Parathyroid adenoma (tissue), 2 donors: ENCODE results near the gene PTX4.
"Not testable (repeated sequence)": the region's sequence is repeated elsewhere in the genome, so short reads cannot be mapped to it uniquely, and the experiment has no call there.

Experiments used
- H2AFZ ChIP-seq: fragments of 300-600 bp; sonication (generic); one replicate; pipeline ENCODE4 v1.7.0; 2017; ENCODE audit warnings: antibody characterized with exemption, mild to moderate bottlenecking
- H3K27ac ChIP-seq: fragments of 300-600 bp; sonication (generic); one replicate; pipeline ENCODE4 v1.7.0; 2017
- H3K27me3 ChIP-seq: fragments of 300-600 bp; sonication (generic); one replicate; pipeline ENCODE4 v1.7.0; 2017; ENCODE audit warnings: low read length; ENCODE audit not compliant: control insufficient read depth, insufficient read depth
- H3K36me3 ChIP-seq: fragments of 300-600 bp; sonication (generic); one replicate; pipeline ENCODE4 v1.7.0; 2017; ENCODE audit warnings: low read length; ENCODE audit not compliant: control insufficient read depth, insufficient read depth
- H3K4me1 ChIP-seq: fragments of 300-600 bp; sonication (generic); one replicate; pipeline ENCODE4 v1.7.0; 2017; ENCODE audit warnings: control low read depth
- H3K4me2 ChIP-seq: fragments of 300-600 bp; sonication (generic); one replicate; pipeline ENCODE4 v1.7.0; 2017; ENCODE audit warnings: low read length
- H3K4me3 ChIP-seq: fragments of 300-600 bp; sonication (generic); one replicate; pipeline ENCODE4 v1.7.0; 2017; ENCODE audit warnings: low read depth, low read length
- H3K79me2 ChIP-seq: fragments of 300-600 bp; sonication (generic); one replicate; pipeline ENCODE4 v1.7.0; 2017; ENCODE audit warnings: control low read depth
- H3K9ac ChIP-seq: fragments of 300-600 bp; sonication (generic); one replicate; pipeline ENCODE4 v1.7.0; 2017; ENCODE audit warnings: mild to moderate bottlenecking
- H3K9me3 ChIP-seq: fragments of 300-600 bp; sonication (generic); one replicate; pipeline ENCODE4 v1.7.0; 2017; ENCODE audit warnings: low read length; ENCODE audit not compliant: control insufficient read depth
- TF ChIP-seq, protein P1 (sequence below): fragments of 300-600 bp; sonication (generic); IDR thresholded peaks from one replicate; pipeline ENCODE4 v1.7.0; 2017; ENCODE audit warnings: antibody characterized with exemption, mild to moderate bottlenecking
- donor health status: primary hyperparathyroidism.

Gene PTX4

DNA sequence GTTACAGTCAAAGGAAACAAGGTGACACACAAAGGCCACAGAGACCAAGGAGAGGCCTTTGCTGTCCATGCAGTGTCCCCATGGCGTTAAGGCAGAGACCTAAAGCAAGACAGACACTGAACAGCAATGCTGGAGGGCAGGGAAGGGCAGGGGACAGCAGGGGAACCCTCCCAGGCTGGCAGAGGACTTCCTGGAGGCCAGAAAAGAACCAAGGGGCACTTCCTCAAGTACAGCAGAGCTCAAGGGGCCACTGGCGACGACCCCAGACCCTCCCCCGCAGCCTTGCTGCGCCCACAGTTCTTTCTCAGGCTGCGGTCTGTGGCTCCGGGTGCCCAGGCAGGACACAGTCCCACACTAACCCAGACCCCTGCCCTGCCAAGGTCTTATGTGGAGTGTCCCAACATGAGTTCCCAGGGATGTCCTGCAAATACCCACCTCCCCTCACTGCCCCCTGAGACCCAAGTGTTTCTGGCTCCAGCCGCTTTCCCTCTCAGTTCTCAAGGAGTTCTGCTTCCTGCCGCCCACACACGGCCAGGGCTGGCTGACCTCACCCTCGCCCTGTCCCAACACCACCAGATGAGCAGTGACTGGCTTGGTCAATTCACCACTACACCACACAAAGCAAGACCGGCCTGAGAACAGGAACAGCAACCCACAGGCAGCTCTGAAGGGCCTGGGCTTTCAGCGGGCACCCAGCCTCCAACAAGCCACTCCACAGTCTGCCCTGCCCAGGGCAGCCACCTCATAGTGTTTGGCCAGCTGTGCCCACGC, 18.1 kb downstream of the PTX4 start:
- Histone ChIP-seq H3K4me3 (no peak overlapping the region), H3K27me3 (no peaks in the 10 kb centered on the region), H2AFZ (no peak overlapping the region), H3K4me1 (peaks cover 4% of the 10 kb centered on the region), H3K36me3 (no peaks in the 10 kb centered on the region), H3K4me2 (no peak overlapping the region), H3K79me2 (peaks cover 45% of the 10 kb centered on the region), H3K9ac (no peak overlapping the region), H3K27ac (no peak overlapping the region), H3K9me3 (no peaks in the 10 kb centered on the region)
- TF ChIP-seq, protein P1, sequence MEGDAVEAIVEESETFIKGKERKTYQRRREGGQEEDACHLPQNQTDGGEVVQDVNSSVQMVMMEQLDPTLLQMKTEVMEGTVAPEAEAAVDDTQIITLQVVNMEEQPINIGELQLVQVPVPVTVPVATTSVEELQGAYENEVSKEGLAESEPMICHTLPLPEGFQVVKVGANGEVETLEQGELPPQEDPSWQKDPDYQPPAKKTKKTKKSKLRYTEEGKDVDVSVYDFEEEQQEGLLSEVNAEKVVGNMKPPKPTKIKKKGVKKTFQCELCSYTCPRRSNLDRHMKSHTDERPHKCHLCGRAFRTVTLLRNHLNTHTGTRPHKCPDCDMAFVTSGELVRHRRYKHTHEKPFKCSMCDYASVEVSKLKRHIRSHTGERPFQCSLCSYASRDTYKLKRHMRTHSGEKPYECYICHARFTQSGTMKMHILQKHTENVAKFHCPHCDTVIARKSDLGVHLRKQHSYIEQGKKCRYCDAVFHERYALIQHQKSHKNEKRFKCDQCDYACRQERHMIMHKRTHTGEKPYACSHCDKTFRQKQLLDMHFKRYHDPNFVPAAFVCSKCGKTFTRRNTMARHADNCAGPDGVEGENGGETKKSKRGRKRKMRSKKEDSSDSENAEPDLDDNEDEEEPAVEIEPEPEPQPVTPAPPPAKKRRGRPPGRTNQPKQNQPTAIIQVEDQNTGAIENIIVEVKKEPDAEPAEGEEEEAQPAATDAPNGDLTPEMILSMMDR, result no peak

DNA sequence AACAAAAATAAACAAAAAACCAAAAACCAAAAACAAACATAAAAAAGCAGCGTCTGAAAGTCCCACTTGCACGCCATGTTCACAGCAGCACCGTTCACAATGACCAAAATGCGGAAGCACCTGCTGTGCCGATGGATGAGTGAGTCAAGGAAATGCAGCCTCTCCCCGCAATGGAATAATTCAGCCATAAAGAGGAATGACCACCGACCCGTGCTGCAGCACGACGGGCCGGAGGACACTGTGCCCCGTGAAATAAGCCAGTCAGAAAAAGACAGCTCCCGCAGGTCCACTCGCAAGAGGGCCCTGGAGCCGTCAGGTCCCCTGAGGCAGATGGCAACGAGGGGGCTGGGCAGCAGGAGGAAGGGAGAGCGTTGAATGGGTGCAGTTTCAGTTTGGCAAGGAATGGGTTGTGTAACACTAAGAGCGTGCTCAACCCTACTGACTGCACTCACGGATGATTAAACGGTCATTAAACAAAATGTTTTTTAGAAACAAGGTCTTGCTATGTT, 19.0 kb downstream of the PTX4 start:
- no peak overlapping the region for H3K4me2 ChIP-seq
- TF ChIP-seq, protein P1, result no peak
- H3K9ac ChIP-seq, result no peak overlapping the region
- H3K4me3 ChIP-seq, result no peak overlapping the region
- no peaks in the 10 kb centered on the region for H3K9me3 ChIP-seq
- H3K27me3 ChIP-seq, result no peaks in the 10 kb centered on the region
- H3K27ac ChIP-seq, result no peak overlapping the region
- peaks cover 44% of the 10 kb centered on the region for H3K79me2 ChIP-seq
- peaks cover 4% of the 10 kb centered on the region for H3K4me1 ChIP-seq
- H2AFZ ChIP-seq, result no peak overlapping the region
- H3K36me3 ChIP-seq, result no peaks in the 10 kb centered on the region

DNA sequence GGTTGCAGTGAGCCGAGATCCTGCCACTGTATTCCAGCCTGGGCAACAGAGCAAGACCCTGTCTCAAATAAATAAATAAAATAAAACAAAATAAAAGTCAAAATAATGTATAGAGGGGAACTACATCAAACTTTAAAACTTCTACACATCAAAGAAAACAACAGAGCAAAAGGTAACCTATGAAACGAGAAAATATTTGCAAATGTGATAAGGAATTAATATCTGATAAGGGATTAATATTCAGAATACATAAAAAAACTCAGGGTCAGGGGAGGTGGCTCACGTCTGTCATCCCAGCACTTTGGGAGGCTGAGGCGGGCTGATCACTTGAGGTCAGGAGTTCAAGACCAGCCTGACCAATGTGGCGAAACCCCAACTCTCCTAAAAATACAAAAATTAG, 19.6 kb downstream of the PTX4 start:
- H3K36me3 ChIP-seq, H3K4me3 ChIP-seq, H2AFZ ChIP-seq, H3K9ac ChIP-seq, H3K4me1 ChIP-seq, H3K27ac ChIP-seq, H3K9me3 ChIP-seq, H3K27me3 ChIP-seq, H3K4me2 ChIP-seq: not testable (repeated sequence)
- peaks cover 40% of the 10 kb centered on the region for H3K79me2 ChIP-seq

DNA sequence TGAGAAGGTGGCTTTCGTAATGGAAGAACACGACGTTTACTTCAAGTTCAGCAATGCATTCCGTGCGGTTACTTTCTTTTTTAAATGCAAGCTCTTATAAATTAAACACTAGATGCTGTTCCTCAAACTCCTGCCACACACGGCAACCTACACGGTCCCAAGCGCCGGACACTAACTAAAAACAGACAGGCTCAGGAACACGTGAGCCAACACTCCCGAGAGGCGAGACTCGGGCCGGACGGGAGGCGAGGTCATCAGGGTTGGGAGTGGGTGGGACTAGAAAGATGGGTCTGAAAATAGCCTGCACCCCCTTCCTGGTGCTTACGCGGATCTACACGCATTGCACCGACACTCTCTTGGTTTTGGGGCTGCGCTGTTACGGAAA, 20.3 kb downstream of the PTX4 start:
- H3K27me3 ChIP-seq, result no peaks in the 10 kb centered on the region
- no peak overlapping the region for H3K4me3 ChIP-seq
- H3K27ac ChIP-seq, result no peak overlapping the region
- H3K4me2 ChIP-seq, result no peak overlapping the region
- no peak overlapping the region for H3K9ac ChIP-seq
- H2AFZ ChIP-seq, result no peak overlapping the region
- TF ChIP-seq, protein P1, result no peak
- H3K79me2 ChIP-seq, result peaks cover 33% of the 10 kb centered on the region
- H3K4me1 ChIP-seq, result peaks cover under 1% of the 10 kb centered on the region
- H3K36me3 ChIP-seq, result no peaks in the 10 kb centered on the region
- no peaks in the 10 kb centered on the region for H3K9me3 ChIP-seq

DNA sequence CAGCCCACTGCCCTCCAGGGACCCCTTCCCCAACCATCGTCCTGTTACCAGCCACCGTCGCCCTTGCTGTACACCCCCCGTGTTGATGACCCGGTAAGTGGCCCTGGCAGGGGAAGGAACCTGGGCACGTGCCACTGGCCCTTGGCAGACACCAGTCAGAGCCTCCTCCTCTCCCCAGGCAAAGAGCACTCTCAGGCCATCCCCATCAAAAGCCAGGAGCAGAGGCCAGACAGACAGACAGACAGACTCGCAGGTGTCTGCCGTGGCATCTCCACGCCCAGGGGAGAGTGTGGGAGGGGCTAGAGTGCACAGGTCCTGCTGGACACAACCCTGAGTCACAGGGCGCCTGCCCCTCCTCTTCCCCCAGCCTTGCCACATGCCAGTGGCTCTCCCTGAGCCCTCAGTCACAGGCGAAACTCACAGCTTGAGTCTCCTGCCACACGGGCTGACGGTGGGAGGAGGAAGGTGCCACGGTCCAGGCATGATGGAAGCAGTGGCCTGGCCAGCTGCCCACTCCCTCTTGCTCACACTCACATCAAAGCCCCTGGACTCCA, 21.7 kb downstream of the PTX4 start:
- no peaks in the 10 kb centered on the region for H3K4me1 ChIP-seq
- TF ChIP-seq, protein P1, result no peak
- peaks cover 32% of the 10 kb centered on the region for H3K79me2 ChIP-seq
- H3K27ac ChIP-seq, result no peak overlapping the region
- H2AFZ ChIP-seq, result no peak overlapping the region
- H3K9ac ChIP-seq, result no peak overlapping the region
- H3K4me3 ChIP-seq, result no peak overlapping the region
- H3K36me3 ChIP-seq, result no peaks in the 10 kb centered on the region
- H3K9me3 ChIP-seq, result no peaks in the 10 kb centered on the region
- no peak overlapping the region for H3K4me2 ChIP-seq
- H3K27me3 ChIP-seq, result no peaks in the 10 kb centered on the region
